22Rv1 (cell line): ENCODE measurements around the gene MYRFL.

Experiments
- H3K27ac ChIP-seq: fragments of 450-650 bp; 2 replicates; pipeline ENCODE4 v1.5.1; 2017
- ZFX ChIP-seq: fragments of 450-650 bp; IDR thresholded peaks from 2 replicates; pipeline ENCODE4 v1.6.1; 2017; ENCODE audit warnings: antibody characterized with exemption, borderline replicate concordance
- TF ChIP-seq, protein P1 (sequence below): fragments of 450-650 bp; IDR thresholded peaks from 2 replicates; pipeline ENCODE4 v1.5.1; 2017; ENCODE audit warnings: mild to moderate bottlenecking

MYRFL gene

DNA sequence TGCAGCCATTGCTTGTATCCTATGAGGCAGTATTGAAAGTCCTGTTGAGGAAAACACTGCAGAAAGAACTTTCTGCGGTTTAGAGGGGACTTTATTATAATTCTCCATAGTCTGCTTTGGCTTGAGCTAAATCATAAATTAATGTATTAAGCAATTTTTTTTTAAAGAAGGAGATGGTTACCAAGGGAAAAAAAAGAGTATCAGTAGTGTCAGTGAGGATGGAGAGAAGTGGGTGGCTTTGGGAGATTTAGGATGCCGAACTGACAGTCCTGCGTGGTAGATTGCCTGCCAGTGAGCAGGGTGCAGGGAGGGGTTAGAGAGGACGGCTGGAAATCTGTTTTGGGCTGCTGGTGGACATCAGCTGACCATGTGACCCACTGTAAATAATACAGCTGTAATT lies 96.8 kb downstream of the MYRFL start:
- TF ChIP-seq, protein P1, sequence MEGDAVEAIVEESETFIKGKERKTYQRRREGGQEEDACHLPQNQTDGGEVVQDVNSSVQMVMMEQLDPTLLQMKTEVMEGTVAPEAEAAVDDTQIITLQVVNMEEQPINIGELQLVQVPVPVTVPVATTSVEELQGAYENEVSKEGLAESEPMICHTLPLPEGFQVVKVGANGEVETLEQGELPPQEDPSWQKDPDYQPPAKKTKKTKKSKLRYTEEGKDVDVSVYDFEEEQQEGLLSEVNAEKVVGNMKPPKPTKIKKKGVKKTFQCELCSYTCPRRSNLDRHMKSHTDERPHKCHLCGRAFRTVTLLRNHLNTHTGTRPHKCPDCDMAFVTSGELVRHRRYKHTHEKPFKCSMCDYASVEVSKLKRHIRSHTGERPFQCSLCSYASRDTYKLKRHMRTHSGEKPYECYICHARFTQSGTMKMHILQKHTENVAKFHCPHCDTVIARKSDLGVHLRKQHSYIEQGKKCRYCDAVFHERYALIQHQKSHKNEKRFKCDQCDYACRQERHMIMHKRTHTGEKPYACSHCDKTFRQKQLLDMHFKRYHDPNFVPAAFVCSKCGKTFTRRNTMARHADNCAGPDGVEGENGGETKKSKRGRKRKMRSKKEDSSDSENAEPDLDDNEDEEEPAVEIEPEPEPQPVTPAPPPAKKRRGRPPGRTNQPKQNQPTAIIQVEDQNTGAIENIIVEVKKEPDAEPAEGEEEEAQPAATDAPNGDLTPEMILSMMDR: no peak
- H3K27ac ChIP-seq: no peak overlapping the region

DNA sequence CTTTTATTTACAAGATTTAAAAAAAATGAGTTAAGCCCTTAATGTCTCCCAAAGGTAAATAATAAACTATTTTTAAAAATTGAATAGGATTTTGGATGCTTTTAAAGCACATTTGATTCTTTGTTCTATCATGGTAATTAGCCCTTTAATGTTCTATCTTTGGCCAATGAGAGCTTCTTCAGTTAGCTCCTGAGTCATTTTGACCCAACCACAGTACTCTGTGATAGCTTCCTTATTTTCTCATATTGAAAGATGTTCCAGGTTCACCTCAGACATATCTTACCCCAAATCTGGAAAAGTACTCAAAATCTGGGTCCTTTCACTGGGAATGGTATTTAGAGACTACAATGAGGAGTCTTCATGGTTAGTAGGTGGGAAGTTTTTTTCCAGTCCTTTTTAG lies 98.0 kb downstream of the MYRFL start:
- TF ChIP-seq ZFX: no peak
- TF ChIP-seq, protein P1: no peak

DNA sequence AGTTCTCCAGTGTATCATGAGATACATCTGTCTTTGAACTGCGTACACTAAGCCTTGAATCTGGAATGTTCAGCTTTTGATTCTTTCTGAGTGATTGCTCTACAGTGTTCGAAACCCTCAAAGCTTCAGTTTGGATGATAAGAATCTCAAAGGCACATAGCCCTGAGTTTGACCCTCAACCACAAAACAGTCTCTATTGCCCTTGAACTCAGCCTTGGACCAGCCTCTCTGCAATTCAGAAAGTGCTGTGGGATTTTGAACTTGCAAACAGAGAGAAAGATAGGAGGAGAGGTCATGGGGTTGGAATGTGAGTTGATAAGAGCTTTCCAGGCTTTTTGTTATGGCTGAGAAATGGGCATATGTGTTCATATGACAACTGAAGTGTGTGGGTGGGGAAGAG lies 100.3 kb downstream of the MYRFL start:
- no peak overlapping the region for H3K27ac ChIP-seq
- TF ChIP-seq ZFX: no peak
- TF ChIP-seq, protein P1: no peak

More for the DNA sequence above, 98.0 kb downstream of the MYRFL start:
- no peak overlapping the region for H3K27ac ChIP-seq

DNA sequence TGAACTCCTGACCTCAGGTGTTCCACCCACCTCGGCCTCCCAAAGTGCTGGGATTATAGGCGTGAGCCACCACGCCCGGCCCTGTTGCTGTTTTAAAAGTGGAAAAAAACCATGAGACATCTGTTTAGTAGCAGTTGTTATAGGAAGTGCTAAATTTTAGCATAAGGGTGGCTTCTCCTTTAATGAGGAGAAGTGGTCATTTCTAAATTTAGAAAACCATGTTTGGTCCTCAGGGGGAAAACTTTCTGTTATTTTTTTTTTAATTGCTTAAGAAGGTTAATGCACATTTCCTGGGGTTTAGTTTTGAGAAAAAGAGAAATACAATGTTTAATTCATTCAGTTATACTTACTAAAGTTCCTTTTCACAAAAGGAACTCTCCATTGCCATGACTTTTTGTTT lies 102.1 kb downstream of the MYRFL start:
- H3K27ac ChIP-seq: no peak overlapping the region
- TF ChIP-seq, protein P1: no peak
- TF ChIP-seq ZFX: no peak

DNA sequence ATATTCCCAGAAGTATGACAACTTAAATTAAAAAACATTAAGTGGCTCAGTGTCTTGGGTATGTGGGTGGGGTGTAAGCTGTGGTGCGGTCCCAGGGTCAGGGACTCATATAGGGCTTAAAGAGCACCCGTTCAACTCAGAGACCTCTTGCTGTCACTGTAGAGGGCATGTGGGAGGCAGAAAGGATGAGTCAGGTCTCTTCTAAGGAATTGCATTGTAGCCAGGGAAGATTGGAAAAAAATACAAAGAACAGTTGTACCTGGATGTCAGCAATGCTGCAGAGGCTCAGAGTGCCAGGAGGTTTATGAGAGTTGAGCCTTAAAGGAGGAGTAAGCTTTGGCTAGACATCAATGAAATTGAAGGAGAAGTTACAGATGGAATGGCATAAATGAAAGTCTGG lies 104.1 kb downstream of the MYRFL start:
- no peak overlapping the region for H3K27ac ChIP-seq
- no peak for TF ChIP-seq ZFX
- TF ChIP-seq, protein P1: no peak

- no peak overlapping the region for H3K27ac ChIP-seq
- TF ChIP-seq, protein P1: no peak
- TF ChIP-seq ZFX: no peak
Measured at GRCh38 chr12:69929531-69929930, 104.5 kb downstream of the MYRFL start.

- no peak for TF ChIP-seq ZFX
- TF ChIP-seq, protein P1: no peak
Measured at GRCh38 chr12:69931569-69931968, 106.5 kb downstream of the MYRFL start.

More at GRCh38 chr12:69931569-69931968, 106.5 kb downstream of the MYRFL start:
- H3K27ac ChIP-seq: no peak overlapping the region
